GM18505 (cell line): ENCODE data around the gene MRPL37.
A peak's percentile ranks its signal among the peaks of the same experiment; 100 is the strongest.

Source experiments
- ATAC-seq: cut with Tn5 transposase; IDR thresholded peaks from one replicate; pipeline ENCODE4 v1.9.1; 2021; ENCODE audit not compliant: unreplicated experiment
- POLR2A ChIP-seq: IDR thresholded peaks from 4 replicates; pipeline ENCODE4 v1.6.1; 2011; ENCODE audit warnings: borderline replicate concordance; ENCODE audit not compliant: insufficient read depth, insufficient read length; ENCODE audit errors: extremely low read depth

Gene MRPL37

GRCh38 chr1:54219688-54220003 is 19.7 kb downstream of the MRPL37 start:
- ATAC-seq = no peak
- TF ChIP-seq POLR2A = no peak

DNA sequence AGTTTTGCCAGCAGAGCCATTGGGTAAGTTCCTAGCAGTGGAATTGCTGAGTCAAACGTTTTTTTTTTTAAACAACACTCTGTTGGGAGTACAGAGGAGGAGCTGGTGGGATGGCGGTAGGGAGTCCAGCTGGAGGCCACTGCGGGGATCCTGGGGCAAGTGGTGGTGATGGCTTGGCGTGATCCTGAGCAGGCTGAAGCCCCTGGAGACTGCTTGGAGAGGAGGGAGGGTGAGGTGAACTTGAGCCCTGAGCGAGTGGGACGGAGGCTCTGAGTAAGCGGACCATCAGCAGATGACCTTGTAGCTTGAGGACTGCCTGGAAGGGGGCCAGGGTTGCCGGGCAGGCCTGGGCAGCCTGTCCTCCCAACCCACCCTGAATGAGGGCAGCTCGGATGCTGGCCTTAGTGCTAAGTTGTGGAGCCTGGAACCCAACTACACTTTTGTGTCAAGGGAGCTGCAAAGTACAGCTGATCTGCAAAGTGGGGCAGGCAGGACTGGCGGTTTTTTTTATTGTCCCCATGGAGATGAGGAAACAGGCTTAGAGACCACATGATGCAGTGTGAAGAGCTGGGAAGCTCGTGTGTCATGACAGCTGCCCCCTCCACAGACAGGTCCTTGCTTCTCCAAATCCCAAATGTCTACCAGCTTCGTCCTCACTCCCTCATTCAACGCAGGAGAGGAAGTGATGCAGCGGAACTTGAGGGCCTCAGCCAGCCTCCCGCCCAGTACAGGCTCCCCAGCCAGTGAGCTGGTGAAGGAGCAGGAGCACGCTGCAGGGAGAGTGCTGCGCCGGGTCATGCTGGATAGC is 20.2 kb downstream of the MRPL37 start:
- ATAC-seq = no peak
- TF ChIP-seq POLR2A = no peak

- TF ChIP-seq POLR2A = peak; percentile 13
- ATAC-seq = no peak
Observed at GRCh38 chr1:54221113-54221834, 21.3 kb downstream of the MRPL37 start.

DNA sequence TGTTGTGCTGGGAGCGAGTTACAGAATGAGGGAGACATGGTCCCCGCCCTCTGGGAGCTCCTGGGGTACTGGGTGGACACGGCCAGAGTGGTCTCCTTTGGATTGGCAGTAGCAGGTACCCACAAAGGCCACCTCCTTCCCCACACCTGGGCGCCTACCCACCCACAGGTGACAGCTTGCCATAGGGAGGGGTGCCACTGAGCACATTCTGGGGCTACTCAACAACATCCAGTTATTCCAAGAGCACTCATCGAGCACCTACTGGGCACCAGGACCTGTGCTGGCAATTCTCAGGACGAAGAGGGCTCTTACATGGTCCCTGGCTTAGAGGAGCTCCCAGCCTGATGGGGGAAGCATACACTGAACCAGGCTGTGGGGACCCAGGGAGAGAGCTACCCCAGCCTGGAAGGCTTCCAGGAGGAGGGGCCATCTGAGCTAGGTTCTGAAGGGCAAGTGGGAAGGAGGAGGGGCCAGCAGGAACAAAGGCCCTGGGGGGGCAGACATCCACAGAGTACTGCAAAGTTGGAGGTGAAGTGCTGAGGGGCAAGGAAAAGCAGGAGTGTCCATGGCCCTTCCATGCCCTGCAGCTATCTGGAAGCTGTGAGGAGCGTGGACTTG is 22.0 kb downstream of the MRPL37 start:
- ATAC-seq = no peak
- peak; percentile 1 for TF ChIP-seq POLR2A

- no peak for ATAC-seq
- no peak for TF ChIP-seq POLR2A
Observed at GRCh38 chr1:54222711-54223110, 22.7 kb downstream of the MRPL37 start.

GRCh38 chr1:54223441-54224202 is 23.7 kb downstream of the MRPL37 start:
- ATAC-seq = no peak
- no peak for TF ChIP-seq POLR2A

- TF ChIP-seq POLR2A = no peak
- ATAC-seq = no peak
Observed at GRCh38 chr1:54224233-54224632, 24.3 kb downstream of the MRPL37 start.

GRCh38 chr1:54225378-54225777 is 25.4 kb downstream of the MRPL37 start:
- ATAC-seq = no peak
- TF ChIP-seq POLR2A = no peak

- TF ChIP-seq POLR2A = no peak
- no peak for ATAC-seq
Observed at GRCh38 chr1:54225986-54226559, 26.1 kb downstream of the MRPL37 start.

GRCh38 chr1:54227091-54227602 is 27.2 kb downstream of the MRPL37 start:
- no peak for ATAC-seq
- TF ChIP-seq POLR2A = no peak

DNA sequence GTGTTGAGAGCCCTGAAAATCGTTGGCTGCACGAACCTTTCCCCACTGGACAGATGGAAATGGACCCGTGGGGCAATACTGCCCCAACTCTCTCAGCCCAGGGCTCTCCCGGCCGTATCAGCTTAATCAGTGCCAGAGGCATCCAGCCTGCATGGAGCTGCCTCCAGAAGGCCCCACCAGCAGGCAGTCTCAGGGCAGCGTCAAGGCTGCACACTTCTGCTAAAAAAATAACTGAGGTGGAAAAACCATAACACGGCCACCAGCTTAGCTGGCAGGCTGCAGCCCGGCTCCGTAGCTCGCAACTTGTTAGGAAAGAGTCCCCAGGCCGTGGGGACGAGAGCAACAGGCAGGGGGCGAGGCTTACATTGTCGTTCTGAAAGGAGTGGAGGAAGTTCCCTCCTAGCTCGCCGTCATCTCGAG is 27.9 kb downstream of the MRPL37 start:
- no peak for ATAC-seq
- no peak for TF ChIP-seq POLR2A

GRCh38 chr1:54228638-54229079 is 28.7 kb downstream of the MRPL37 start:
- no peak for TF ChIP-seq POLR2A
- ATAC-seq = no peak
